Panc1 (cell line): ENCODE results near the gene RNASE1. TPM values are rescaled to one million over a fixed set of nuclear protein-coding genes. Genes with fewer than 3 reads are reported as not detected.
A peak's percentile ranks its signal among the peaks of the same experiment; 100 is the strongest.

Experiments used
- ATAC-seq: fragments of 200-7000 bp; cut with Tn5 transposase; 2 replicates; pipeline ENCODE4 v1.9.1; 2020; ENCODE audit warnings: mild to moderate bottlenecking, moderate library complexity
- BruUV-seq: library from RNA; stranded (reverse); fragments of 400-500 nt; replicated peaks from 2 replicates; lab custom pipeline; 2021; lab: Mats Ljungman, UMichigan
- CTCF ChIA-PET: fragments of 300-600 bp; sonication (Branson Sonifier 250); formaldehyde crosslinking; loops from one replicate; lab custom pipeline; 2022; ENCODE audit warnings: antibody characterized with exemption; lab: Charles Lee
- POLR2A ChIA-PET: fragments of 300-600 bp; sonication (Branson Sonifier 250); formaldehyde crosslinking; loops from one replicate; lab custom pipeline; 2022; ENCODE audit warnings: antibody characterized with exemption; lab: Charles Lee
- DNase-seq: peaks from one replicate; pipeline ENCODE4 v3.0.0-alpha.2; 2010; ENCODE audit warnings: low read depth, low spot score
- H3K27ac ChIP-seq: 2 replicates; pipeline ENCODE4 v1.5.1; 2011; ENCODE audit warnings: mild to moderate bottlenecking, low read length, inconsistent platforms
- H3K27me3 ChIP-seq: fragments of 200-500 bp; sonication (Bioruptor generic); 2 replicates; pipeline ENCODE4 v1.6.0; 2014; ENCODE audit warnings: low read length, inconsistent platforms; ENCODE audit not compliant: control insufficient read depth, insufficient read depth
- H3K36me3 ChIP-seq: fragments of 200-500 bp; sonication (Bioruptor generic); 2 replicates; pipeline ENCODE4 v1.5.1; 2014; ENCODE audit warnings: inconsistent platforms, mild to moderate bottlenecking, low read length, moderate library complexity; ENCODE audit not compliant: control insufficient read depth, insufficient read depth
- H3K4me1 ChIP-seq: 2 replicates; pipeline ENCODE4 v1.5.1; 2011; ENCODE audit warnings: inconsistent platforms, mild to moderate bottlenecking, low read length, moderate library complexity; ENCODE audit not compliant: control insufficient read depth, insufficient read depth
- H3K4me3 ChIP-seq, 2 experiments: 2 replicates each; pipeline ENCODE4 v1.5.1; 2011 to 2012; ENCODE audit warnings: low read depth in 2 of 2, low read length in 2 of 2, mild to moderate bottlenecking in 2 of 2, inconsistent platforms in 1 of 2, moderate library complexity in 1 of 2
- H3K9me3 ChIP-seq: fragments of 200-500 bp; sonication (Bioruptor generic); 2 replicates; pipeline ENCODE4 v1.5.1; 2014; ENCODE audit warnings: low read depth, mild to moderate bottlenecking, inconsistent platforms, low read length, moderate library complexity; ENCODE audit not compliant: control insufficient read depth, insufficient read depth
- POLR2AphosphoS5 ChIP-seq: IDR thresholded peaks from 2 replicates; pipeline ENCODE4 v1.6.1; 2012; ENCODE audit warnings: mild to moderate bottlenecking, low read depth, low read length, moderate library complexity
- REST ChIP-seq, 2 experiments: IDR thresholded peaks; 2 replicates each; pipeline ENCODE4 v1.6.1; 2011 to 2012; ENCODE audit warnings: low read depth in 2 of 2, control low read depth in 1 of 2, low read length in 1 of 2, mild to moderate bottlenecking in 1 of 2, moderate library complexity in 1 of 2; ENCODE audit not compliant: insufficient read depth in 1 of 2
- SIN3A ChIP-seq: IDR thresholded peaks from 2 replicates; pipeline ENCODE4 v1.6.1; 2012; ENCODE audit warnings: low read depth, mild to moderate bottlenecking, low read length, moderate library complexity, borderline replicate concordance; ENCODE audit not compliant: insufficient read depth
- TCF7L2 ChIP-seq: IDR thresholded peaks from 2 replicates; pipeline ENCODE4 v1.6.1; 2011; ENCODE audit warnings: mild to moderate bottlenecking, low read depth, low read length, inconsistent platforms
- in situ Hi-C: cut with HindIII; loops from 2 replicates; pipeline ENCODE4 v1.10.0; 2016; ENCODE audit warnings: low sequenced_read_pairs, low pct_unique_long_range_greater_than_20kb
- intact Hi-C: fragments of 100-400 bp; cut with micrococcal nuclease; formaldehyde crosslinking; loops from one replicate; pipeline ENCODE4 v1.10.0; 2022; ENCODE audit not compliant: unreplicated experiment
- total RNA-seq: library from RNA; stranded (reverse); gene quantifications from one replicate; pipeline ENCODE4 v1.2.1, GENCODE V29; 2021; ENCODE audit not compliant: unreplicated experiment
- TF ChIP-seq, protein P1 (sequence below): fragments of 450-650 bp; IDR thresholded peaks from 2 replicates; pipeline ENCODE4 v1.5.1; 2017; ENCODE audit warnings: mild to moderate bottlenecking

Gene RNASE1
- total RNA-seq, 1 experiment from 2014 or later: 0.69 TPM

DNA sequence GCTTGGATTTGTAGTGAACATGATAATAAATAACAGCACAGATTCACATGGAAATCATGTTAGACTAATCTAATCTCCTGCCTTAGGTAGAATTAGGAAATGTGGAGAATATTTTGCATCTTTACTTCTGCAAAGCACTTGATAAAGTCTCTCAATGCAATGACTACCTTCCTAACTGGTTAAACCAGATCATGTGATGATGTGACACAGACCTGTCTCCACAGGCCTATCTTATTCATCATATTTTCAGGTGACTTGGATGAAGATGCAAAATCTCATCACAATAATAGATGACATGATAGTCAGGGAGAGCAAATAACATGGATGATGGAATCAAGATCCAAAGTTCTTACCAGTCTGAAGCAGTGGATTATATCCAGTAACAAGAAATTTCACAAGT, 38.5 kb upstream of the RNASE1 start:
- CTCF ChIA-PET: no interaction called here
- DNase-seq: no peak
- H3K4me1 ChIP-seq: no peaks in the 10 kb centered on the region
- intact Hi-C loops: no loop called here
- BruUV-seq: no TSS peak
- POLR2A ChIA-PET: no interaction called here
- H3K36me3 ChIP-seq: no peaks in the 10 kb centered on the region
- no peaks in the 10 kb centered on the region for H3K9me3 ChIP-seq
- H3K27ac ChIP-seq: no peak overlapping the region
- no peak for TF ChIP-seq TCF7L2
- in situ Hi-C loops: no loop called here
- no peak for ATAC-seq
- H3K27me3 ChIP-seq: no peaks in the 10 kb centered on the region
- no peak overlapping the region for H3K4me3 ChIP-seq

DNA sequence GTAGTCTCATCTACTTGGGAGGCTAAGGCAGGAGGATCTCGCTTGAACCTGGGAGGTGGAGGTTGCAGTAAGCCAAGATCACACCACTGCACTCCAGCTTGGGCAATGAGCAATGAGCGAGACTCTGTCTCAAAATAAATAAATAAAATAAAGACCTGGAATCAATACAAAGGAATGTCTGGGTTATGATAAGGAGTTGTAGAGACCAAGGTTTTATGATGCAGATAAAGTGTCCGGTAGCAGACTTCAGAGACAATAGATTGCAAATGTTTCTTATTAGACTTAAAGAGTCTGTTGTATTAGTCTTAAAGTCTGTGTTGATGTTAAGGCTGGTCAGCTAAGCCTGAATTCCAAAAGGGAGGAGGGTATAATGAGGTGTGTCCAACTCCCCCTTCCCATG, 35.2 kb upstream of the RNASE1 start:
- H3K27ac ChIP-seq: no peak overlapping the region
- no peak for TF ChIP-seq SIN3A
- no peak for TF ChIP-seq TCF7L2
- no peak for TF ChIP-seq POLR2AphosphoS5
- TF ChIP-seq, protein P1, sequence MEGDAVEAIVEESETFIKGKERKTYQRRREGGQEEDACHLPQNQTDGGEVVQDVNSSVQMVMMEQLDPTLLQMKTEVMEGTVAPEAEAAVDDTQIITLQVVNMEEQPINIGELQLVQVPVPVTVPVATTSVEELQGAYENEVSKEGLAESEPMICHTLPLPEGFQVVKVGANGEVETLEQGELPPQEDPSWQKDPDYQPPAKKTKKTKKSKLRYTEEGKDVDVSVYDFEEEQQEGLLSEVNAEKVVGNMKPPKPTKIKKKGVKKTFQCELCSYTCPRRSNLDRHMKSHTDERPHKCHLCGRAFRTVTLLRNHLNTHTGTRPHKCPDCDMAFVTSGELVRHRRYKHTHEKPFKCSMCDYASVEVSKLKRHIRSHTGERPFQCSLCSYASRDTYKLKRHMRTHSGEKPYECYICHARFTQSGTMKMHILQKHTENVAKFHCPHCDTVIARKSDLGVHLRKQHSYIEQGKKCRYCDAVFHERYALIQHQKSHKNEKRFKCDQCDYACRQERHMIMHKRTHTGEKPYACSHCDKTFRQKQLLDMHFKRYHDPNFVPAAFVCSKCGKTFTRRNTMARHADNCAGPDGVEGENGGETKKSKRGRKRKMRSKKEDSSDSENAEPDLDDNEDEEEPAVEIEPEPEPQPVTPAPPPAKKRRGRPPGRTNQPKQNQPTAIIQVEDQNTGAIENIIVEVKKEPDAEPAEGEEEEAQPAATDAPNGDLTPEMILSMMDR: no peak
- TF ChIP-seq REST (IDR thresholded peaks at IDR 0.05; ENCODE audit: insufficient read depth in 1 of 2, low read depth in 2 of 2, low read length in 1 of 2): no peak
- H3K9me3 ChIP-seq: no peaks in the 10 kb centered on the region
- in situ Hi-C loops (no loop called here), intact Hi-C loops (no loop called here)
- H3K4me3 ChIP-seq: no peak overlapping the region
- BruUV-seq: no TSS peak
- no peak for DNase-seq
- ChIA-PET POLR2A (no interaction called here), CTCF (no interaction called here)
- no peak for ATAC-seq
- H3K36me3 ChIP-seq: no peaks in the 10 kb centered on the region
- no peaks in the 10 kb centered on the region for H3K27me3 ChIP-seq
- no peaks in the 10 kb centered on the region for H3K4me1 ChIP-seq

DNA sequence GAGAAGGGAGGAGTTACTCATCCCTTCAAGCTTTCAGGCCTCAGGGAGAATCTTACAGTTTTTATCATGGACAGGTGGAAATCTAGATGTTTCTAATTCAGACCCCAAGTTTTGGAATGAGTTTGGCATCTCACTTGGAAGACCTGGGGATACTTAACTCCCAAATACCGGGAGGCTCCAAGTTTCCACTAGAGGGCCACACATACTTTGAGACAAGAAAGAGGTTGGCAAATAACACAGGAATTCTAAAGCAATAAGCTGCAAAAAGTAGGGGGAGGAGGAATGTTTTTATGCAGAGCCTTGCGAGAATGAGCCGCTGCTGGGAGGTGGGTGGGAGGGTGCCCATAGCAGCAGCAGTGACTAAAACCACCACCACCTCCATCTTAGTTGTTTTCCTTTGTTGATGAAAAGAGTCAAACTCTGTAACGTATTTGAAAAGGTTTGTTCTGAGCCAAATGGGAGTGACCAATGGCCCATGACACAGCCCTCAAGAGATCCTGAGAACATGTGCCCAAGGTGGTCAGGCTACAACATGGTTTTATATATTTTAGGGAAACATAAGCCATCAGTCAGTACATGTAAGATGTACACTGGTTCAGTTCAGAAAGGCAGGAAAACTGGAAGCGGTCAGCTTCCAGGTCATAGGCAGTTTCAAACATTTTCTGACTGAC, 34.2 kb upstream of the RNASE1 start:
- H3K4me3 ChIP-seq: no peak overlapping the region
- TF ChIP-seq, protein P1: peak; percentile 47
- TF ChIP-seq SIN3A: no peak
- POLR2A ChIA-PET: no interaction called here
- H3K9me3 ChIP-seq: no peaks in the 10 kb centered on the region
- CTCF ChIA-PET: no interaction called here
- no peaks in the 10 kb centered on the region for H3K27me3 ChIP-seq
- no peak for ATAC-seq
- H3K36me3 ChIP-seq: no peaks in the 10 kb centered on the region
- H3K4me1 ChIP-seq: no peaks in the 10 kb centered on the region
- DNase-seq: no peak
- intact Hi-C loops: no loop called here
- in situ Hi-C loops: no loop called here
- H3K27ac ChIP-seq: no peak overlapping the region
- BruUV-seq: no TSS peak
